Thoracic aorta (tissue), 2 donors: ENCODE measurements around the gene UBC. TPM values are rescaled to one million over a fixed set of nuclear protein-coding genes. Genes with fewer than 3 reads are reported as not detected.
"Not testable (repeated sequence)": the region's sequence is repeated elsewhere in the genome, so short reads cannot be mapped to it uniquely, and the experiment has no call there.

Experiments
- ATAC-seq: fragments of 150-250 bp; one replicate; pipeline ENCODE4 v1.8.0; 2017; ENCODE audit warnings: low read depth; ENCODE audit not compliant: insufficient number of reproducible peaks, low FRiP score
- DNase-seq: peaks from one replicate; pipeline ENCODE4 v3.0.0-alpha.2; 2020; ENCODE audit warnings: low spot score
- H3K27ac ChIP-seq, 2 donors: fragments of 200-600 bp; sonication (generic); 1 replicate in 1 of 2; 2 replicates in 1 of 2; pipeline ENCODE4 v1.5.1; 2016; ENCODE audit warnings: mild to moderate bottlenecking in 2 of 2, moderate library complexity in 2 of 2
- H3K27me3 ChIP-seq: fragments of 200-600 bp; sonication (generic); replicated peaks from 2 replicates; pipeline ENCODE4 v1.6.0; 2016; ENCODE audit warnings: mild to moderate bottlenecking; ENCODE audit not compliant: insufficient read depth
- H3K36me3 ChIP-seq: fragments of 200-600 bp; sonication (generic); one replicate; pipeline ENCODE4 v1.5.1; 2016
- H3K4me1 ChIP-seq, 2 donors: fragments of 200-600 bp; sonication (generic); 1 replicate in 1 of 2; 2 replicates in 1 of 2; pipeline versions ENCODE4 v1.5.1 to v1.6.0; 2016; ENCODE audit warnings: low read depth in 2 of 2, mild to moderate bottlenecking in 1 of 2; ENCODE audit not compliant: control insufficient read depth in 1 of 2
- H3K4me3 ChIP-seq: fragments of 200-600 bp; sonication (generic); 2 replicates; pipeline ENCODE4 v1.5.1; 2016; ENCODE audit warnings: mild to moderate bottlenecking
- H3K9me3 ChIP-seq: fragments of 200-600 bp; sonication (generic); 2 replicates; pipeline ENCODE4 v1.5.1; 2016
- total RNA-seq, 2 donors: library from RNA; depleted of rRNA; stranded (reverse); fragments of >200 nt; gene quantifications; one replicate each; pipeline versions ENCODE4 v1.1.0 to v1.2.3, GENCODE V29; 2016
- TF ChIP-seq, protein P1 (sequence below): fragments of 200-600 bp; sonication (generic); IDR thresholded peaks from one replicate; pipeline ENCODE4 v1.5.1; 2019; ENCODE audit warnings: antibody characterized with exemption

UBC gene
- total RNA-seq, 2 donors from 2014 or later = 1,069 to 1,422 TPM

DNA sequence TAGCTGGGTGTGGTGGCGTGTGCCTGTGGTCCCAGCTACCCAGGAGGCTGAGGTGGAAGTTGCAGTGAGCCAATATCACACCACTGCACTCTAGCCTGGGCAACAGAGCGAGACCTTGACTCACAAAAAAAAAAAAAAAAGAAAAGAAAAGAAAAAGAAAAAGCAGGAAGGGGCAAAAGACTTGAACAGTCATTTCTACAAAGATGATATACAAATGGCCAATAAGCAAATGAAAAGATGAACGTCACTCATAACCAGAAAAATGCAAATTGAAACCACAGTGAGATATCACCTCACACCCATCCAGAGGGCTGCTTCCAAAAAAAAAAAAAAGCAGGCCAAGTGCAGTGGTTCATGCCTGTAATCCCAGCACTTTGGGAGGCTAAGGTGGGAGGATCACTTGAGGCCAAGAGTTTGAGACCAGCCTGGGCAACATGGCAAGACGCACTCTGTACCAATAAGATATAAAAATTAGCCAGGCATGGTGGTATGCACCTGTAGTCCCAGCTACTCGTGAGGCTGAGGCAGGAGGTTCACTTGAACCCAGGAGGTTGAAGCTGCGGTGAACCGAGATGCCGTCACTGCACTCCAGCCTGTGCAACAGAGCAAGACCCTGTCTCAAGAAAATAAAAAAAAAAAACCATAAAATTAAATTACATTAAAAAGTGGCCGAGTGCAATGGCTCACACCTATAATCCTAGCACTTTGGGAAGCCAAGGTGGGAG lies 20.5 kb downstream of the UBC start:
- no peak overlapping the region for H3K27ac ChIP-seq
- TF ChIP-seq, protein P1, sequence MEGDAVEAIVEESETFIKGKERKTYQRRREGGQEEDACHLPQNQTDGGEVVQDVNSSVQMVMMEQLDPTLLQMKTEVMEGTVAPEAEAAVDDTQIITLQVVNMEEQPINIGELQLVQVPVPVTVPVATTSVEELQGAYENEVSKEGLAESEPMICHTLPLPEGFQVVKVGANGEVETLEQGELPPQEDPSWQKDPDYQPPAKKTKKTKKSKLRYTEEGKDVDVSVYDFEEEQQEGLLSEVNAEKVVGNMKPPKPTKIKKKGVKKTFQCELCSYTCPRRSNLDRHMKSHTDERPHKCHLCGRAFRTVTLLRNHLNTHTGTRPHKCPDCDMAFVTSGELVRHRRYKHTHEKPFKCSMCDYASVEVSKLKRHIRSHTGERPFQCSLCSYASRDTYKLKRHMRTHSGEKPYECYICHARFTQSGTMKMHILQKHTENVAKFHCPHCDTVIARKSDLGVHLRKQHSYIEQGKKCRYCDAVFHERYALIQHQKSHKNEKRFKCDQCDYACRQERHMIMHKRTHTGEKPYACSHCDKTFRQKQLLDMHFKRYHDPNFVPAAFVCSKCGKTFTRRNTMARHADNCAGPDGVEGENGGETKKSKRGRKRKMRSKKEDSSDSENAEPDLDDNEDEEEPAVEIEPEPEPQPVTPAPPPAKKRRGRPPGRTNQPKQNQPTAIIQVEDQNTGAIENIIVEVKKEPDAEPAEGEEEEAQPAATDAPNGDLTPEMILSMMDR = no peak
- ATAC-seq (no peak), DNase-seq (no peak)
- H3K36me3 ChIP-seq = no peaks in the 10 kb centered on the region
- H3K4me3 ChIP-seq = no peak overlapping the region
- peaks cover 4 to 10% of the 10 kb centered on the region in 2 donors for H3K4me1 ChIP-seq
- no peaks in the 10 kb centered on the region for H3K27me3 ChIP-seq
- no peaks in the 10 kb centered on the region for H3K9me3 ChIP-seq

DNA sequence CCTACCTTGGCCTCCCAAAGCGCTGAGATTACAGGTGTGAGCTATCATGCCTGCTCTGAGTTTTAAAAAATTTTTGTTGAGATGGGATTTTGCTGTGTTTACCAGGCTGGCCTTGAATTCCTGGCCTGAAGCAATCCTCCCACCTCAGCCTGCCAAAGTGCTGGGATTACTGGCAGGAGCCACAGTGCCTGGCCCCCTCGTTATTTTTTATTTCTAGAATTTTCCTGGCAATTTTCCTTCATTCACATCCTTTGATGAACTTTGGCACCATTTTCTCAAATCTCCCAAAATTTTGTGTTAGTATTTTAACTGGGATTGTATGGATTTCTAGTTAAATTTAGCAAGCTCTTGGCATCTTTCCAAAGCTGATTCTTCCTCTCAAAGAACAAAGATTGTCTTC lies 26.2 kb downstream of the UBC start:
- ATAC-seq = no peak

DNA sequence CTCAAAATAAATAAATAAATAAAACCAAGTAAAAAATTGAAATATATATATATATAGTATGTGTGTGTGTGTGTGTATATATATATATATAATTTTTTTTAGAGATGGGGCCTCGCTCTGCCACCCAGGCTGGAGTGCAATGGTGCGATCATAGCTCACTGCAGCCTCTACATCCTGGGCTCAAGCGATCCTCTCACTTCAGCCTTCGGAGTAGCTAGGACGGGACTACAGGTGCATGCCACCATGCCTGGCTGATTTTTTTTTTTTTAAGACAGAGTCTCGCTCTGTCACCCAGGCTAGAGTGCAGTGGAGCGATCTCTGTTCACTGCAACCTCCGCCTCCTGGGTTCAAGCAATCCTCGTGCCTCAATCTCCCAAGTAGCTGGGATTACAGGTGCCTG lies 26.7 kb downstream of the UBC start:
- not testable (repeated sequence) for H3K4me1 ChIP-seq, ATAC-seq, H3K27me3 ChIP-seq, H3K4me3 ChIP-seq, H3K27ac ChIP-seq, DNase-seq, H3K9me3 ChIP-seq, H3K36me3 ChIP-seq

More for the DNA sequence above, 26.2 kb downstream of the UBC start:
- DNase-seq = no peak
- Histone ChIP-seq H3K36me3 (no peaks in the 10 kb centered on the region), H3K4me3 (no peak overlapping the region), H3K27ac (no peak overlapping the region), H3K4me1 (no peaks in the 10 kb centered on the region), H3K27me3 (no peaks in the 10 kb centered on the region), H3K9me3 (no peaks in the 10 kb centered on the region)
- TF ChIP-seq, protein P1 = no peak

DNA sequence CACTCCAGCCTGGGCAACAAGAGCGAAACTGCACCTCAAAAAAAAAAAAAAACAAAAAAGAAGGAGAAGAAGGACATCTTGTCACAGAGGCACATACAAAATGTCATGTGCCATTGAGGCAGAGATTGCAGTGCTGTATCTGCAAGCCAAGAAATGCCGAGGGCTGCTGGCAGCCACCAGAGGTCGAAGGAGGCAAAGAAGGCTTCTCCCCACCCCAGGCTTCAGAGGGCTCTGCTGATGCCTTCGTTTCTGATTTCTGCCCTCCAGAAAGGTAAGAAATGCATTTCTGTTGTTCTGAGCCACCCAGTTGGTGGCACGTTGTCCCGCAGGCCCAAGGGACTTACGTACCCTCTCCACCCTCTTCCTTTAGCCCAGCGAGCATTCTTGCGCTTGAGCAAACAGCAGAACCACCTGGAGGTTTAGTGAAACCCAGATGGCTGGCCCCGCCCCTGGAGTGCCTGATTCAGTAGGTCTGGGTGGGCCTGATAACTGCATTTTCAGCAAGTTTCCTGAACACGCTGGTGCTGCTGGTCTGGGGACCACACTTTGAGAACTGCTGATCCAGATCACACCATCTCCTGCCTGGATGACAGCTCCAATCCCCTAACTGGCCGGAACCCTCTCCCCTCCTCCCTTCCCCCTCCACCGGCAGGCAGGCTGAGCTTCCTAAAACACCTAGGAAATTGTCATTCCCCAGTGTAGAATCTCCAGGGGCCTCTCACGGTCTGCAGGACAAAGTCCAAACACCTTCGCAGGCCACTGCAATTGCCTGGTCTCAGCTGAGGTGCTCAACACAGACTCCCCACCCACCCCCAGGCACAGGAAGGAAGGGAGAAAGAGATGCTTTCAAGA lies 29.6 kb downstream of the UBC start:
- Histone ChIP-seq H3K4me1 (no peaks in the 10 kb centered on the region), H3K36me3 (no peaks in the 10 kb centered on the region), H3K4me3 (no peak overlapping the region), H3K9me3 (no peaks in the 10 kb centered on the region), H3K27me3 (no peaks in the 10 kb centered on the region), H3K27ac (no peak overlapping the region)
- TF ChIP-seq, protein P1 = no peak
- no peak for ATAC-seq
- no peak for DNase-seq

DNA sequence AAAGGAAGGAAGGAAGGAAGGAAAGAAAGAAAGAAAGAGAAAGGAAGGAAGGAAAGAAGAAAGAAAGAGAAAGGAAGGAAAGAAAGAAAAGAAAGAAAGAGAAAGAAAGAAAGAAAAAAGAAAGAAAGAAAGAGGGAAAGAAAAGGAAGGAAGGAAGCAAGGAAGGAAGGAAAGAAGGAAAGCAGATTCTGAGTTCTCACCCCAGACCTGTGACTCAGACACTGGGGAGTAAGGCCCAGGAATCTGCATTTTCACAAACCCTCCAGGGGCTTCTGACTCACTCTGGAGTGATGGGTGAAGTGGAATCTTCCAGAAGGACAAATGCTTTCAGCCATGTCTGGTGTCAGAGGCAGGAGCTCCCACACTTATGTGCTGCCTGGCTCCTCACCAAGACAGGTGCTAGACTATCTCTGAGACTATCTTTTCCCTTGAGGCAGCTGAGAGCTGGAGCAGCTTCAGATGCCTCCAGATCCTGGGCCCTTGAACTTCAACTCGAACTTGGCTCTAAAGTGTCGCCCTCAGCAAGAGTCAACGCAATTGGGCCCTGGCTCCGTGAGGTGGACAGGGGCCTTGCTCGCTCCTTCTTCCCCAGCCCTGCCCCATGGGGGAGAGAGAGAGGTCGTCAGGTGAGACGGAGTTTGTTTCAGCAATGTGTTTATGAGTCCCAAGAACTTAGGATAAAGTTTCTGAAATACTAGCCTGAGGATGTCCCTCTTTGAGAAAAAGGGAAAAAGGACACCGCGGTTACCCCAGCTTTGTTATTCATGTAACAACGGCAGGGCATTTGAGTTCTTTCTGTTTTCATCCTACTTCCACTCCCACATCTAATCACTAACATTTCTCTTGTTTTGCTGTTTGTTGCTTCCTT lies 31.0 kb downstream of the UBC start:
- no peak for ATAC-seq
- Histone ChIP-seq H3K4me3 (no peak overlapping the region), H3K27me3 (no peaks in the 10 kb centered on the region), H3K4me1 (no peaks in the 10 kb centered on the region), H3K36me3 (no peaks in the 10 kb centered on the region), H3K9me3 (no peaks in the 10 kb centered on the region), H3K27ac (no peak overlapping the region)
- DNase-seq = no peak
- TF ChIP-seq, protein P1 = no peak
